HG03439 (cell line): ENCODE measurements around the gene TBC1D9.

Experiments
- ATAC-seq: cut with Tn5 transposase; IDR thresholded peaks from one replicate; pipeline ENCODE4 v1.9.1; 2021; ENCODE audit warnings: mild to moderate bottlenecking, moderate library complexity; ENCODE audit not compliant: unreplicated experiment

Gene TBC1D9

GRCh38 chr4:140697709-140698560, 58.2 kb downstream of the TBC1D9 start:
- ATAC-seq: no peak

- ATAC-seq: no peak
Measured at GRCh38 chr4:140695483-140695882, 60.7 kb downstream of the TBC1D9 start.

GRCh38 chr4:140693562-140693961, 62.6 kb downstream of the TBC1D9 start:
- ATAC-seq: no peak

GRCh38 chr4:140691369-140691768, 64.8 kb downstream of the TBC1D9 start:
- no peak for ATAC-seq

GRCh38 chr4:140690093-140690492, 66.1 kb downstream of the TBC1D9 start:
- ATAC-seq: no peak

GRCh38 chr4:140689623-140690022, 66.6 kb downstream of the TBC1D9 start:
- no peak for ATAC-seq

GRCh38 chr4:140688711-140689598, 67.2 kb downstream of the TBC1D9 start:
- ATAC-seq: no peak

- no peak for ATAC-seq
Measured at GRCh38 chr4:140686796-140687195, 69.4 kb downstream of the TBC1D9 start.

- no peak for ATAC-seq
Measured at GRCh38 chr4:140684314-140684713, 71.9 kb downstream of the TBC1D9 start.

GRCh38 chr4:140681201-140681600, 75.0 kb downstream of the TBC1D9 start:
- no peak for ATAC-seq

- no peak for ATAC-seq
Measured at GRCh38 chr4:140680686-140681085, 75.5 kb downstream of the TBC1D9 start.

- ATAC-seq: no peak
Measured at GRCh38 chr4:140679576-140679975, 76.6 kb downstream of the TBC1D9 start.

GRCh38 chr4:140675599-140676231, 80.5 kb downstream of the TBC1D9 start:
- ATAC-seq: no peak

GRCh38 chr4:140673729-140674128, 82.5 kb downstream of the TBC1D9 start:
- ATAC-seq: no peak

GRCh38 chr4:140672416-140672815, 83.8 kb downstream of the TBC1D9 start:
- ATAC-seq: no peak

- no peak for ATAC-seq
Measured at GRCh38 chr4:140668111-140668510, 88.1 kb downstream of the TBC1D9 start.

GRCh38 chr4:140666889-140667614, 89.1 kb downstream of the TBC1D9 start:
- no peak for ATAC-seq

GRCh38 chr4:140662082-140662869, 93.9 kb downstream of the TBC1D9 start:
- ATAC-seq: no peak

GRCh38 chr4:140661550-140661949, 94.6 kb downstream of the TBC1D9 start:
- no peak for ATAC-seq
